ENCODE data around the gene GLT6D1.

DNA sequence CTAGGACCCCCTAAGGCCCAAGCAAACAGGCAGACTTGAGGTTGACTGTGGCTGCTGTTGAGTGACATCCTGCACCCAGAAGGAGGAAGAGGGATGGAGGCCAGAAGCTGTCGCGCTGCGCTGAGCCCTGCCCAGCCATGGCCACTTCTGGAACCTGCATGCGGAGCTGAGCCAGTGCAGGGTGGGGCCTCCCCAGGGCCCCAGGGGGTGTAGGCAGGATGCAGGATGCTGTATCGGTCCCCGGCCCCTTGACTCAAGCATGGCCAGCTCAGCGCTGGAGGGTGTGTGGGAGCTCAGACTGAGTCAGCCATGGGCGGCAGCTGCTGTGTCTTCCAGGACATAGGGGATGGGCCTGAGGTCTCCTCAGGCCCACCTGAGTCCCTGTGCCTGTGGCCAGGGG, 26.9 kb downstream of the GLT6D1 start:
- TF ChIP-seq CTCF (IDR thresholded peaks at IDR 0.05) (no peak), EZH2 (IDR thresholded peaks at IDR 0.05; ENCODE audit: borderline replicate concordance, insufficient read depth, low read depth, low read length, poor library complexity, severe bottlenecking) (no peak)
